CD4-positive, CD25-positive, alpha-beta regulatory T cell (primary cell): ENCODE data around the gene ADAMTS10. TPM values are rescaled to one million over a fixed set of nuclear protein-coding genes. Genes with fewer than 3 reads are reported as not detected.
A peak's percentile ranks its signal among the peaks of the same experiment; 100 is the strongest.
"Not testable (repeated sequence)": the region's sequence is repeated elsewhere in the genome, so short reads cannot be mapped to it uniquely, and the experiment has no call there.

Experiments used
- ATAC-seq, 2 donors: fragments of 150-1000 bp; cut with Tn5 transposase; one replicate each; pipeline ENCODE4 v1.10.0; 2021; ENCODE audit warnings: low read depth in 2 of 2, moderate number of reproducible peaks in 2 of 2, moderate library complexity in 1 of 2
- DNase-seq, 3 donors: peaks; one replicate each; pipeline versions ENCODE4 v3.0.0 to v3.0.0-alpha.2; 2012 to 2022; ENCODE audit warnings: mixed read lengths in 1 of 3
- H3K27ac ChIP-seq: one replicate; pipeline ENCODE4 v1.7.0; 2013; ENCODE audit warnings: mild to moderate bottlenecking, low read length; ENCODE audit not compliant: insufficient read depth, poor library complexity, severe bottlenecking
- H3K27me3 ChIP-seq: one replicate; pipeline ENCODE4 v1.7.0; 2013; ENCODE audit warnings: low read length; ENCODE audit not compliant: control insufficient read depth, insufficient read depth
- H3K36me3 ChIP-seq: one replicate; pipeline ENCODE4 v1.7.0; 2013; ENCODE audit warnings: mild to moderate bottlenecking, low read length, moderate library complexity; ENCODE audit not compliant: control insufficient read depth, insufficient read depth
- H3K4me1 ChIP-seq: 2 replicates; pipeline ENCODE4 v1.7.0; 2013; ENCODE audit warnings: mild to moderate bottlenecking, low read length; ENCODE audit not compliant: insufficient read depth, control insufficient read depth, poor library complexity, severe bottlenecking
- H3K4me3 ChIP-seq: one replicate; pipeline ENCODE4 v1.7.0; 2013; ENCODE audit warnings: low read depth, mild to moderate bottlenecking, low read length, moderate library complexity
- H3K9me3 ChIP-seq, 2 experiments: 1 replicate in 1 of 2; 2 replicates in 1 of 2; pipeline ENCODE4 v1.7.0; 2013; ENCODE audit warnings: low read length in 2 of 2, mild to moderate bottlenecking in 1 of 2, moderate library complexity in 1 of 2; ENCODE audit not compliant: control insufficient read depth in 2 of 2
- H3K27ac Mint-ChIP-seq, 3 donors: one replicate each; pipeline ENCODE4 v1.8.0; 2020 to 2022; ENCODE audit warnings: mild to moderate bottlenecking in 3 of 3, mixed read lengths in 3 of 3, moderate library complexity in 2 of 3
- H3K27me3 Mint-ChIP-seq: one replicate; pipeline ENCODE4 v1.8.0; 2022; ENCODE audit warnings: mild to moderate bottlenecking, mixed read lengths
- H3K36me3 Mint-ChIP-seq: one replicate; pipeline ENCODE4 v1.8.0; 2020; ENCODE audit warnings: mixed read lengths
- H3K4me1 Mint-ChIP-seq, 4 donors: one replicate each; pipeline ENCODE4 v1.8.0; 2020 to 2022; ENCODE audit warnings: mixed read lengths in 4 of 4, mild to moderate bottlenecking in 1 of 4
- H3K4me3 Mint-ChIP-seq, 4 donors: one replicate each; pipeline ENCODE4 v1.8.0; 2020 to 2022; ENCODE audit warnings: mild to moderate bottlenecking in 4 of 4, mixed read lengths in 4 of 4, moderate library complexity in 3 of 4
- H3K9me3 Mint-ChIP-seq, 7 donors: one replicate each; pipeline ENCODE4 v1.8.0; 2020 to 2022; ENCODE audit warnings: mixed read lengths in 7 of 7, mild to moderate bottlenecking in 3 of 7, moderate library complexity in 2 of 7
- polyA plus RNA-seq, 4 donors: library from polyadenylated mRNA; unstranded; fragments of 300-500 nt; fragmentation: Illumina TruSeq; gene quantifications; one replicate each; pipeline ENCODE4 v1.2.3, GENCODE V29; 2021
- total RNA-seq: library from RNA; stranded (reverse); gene quantifications from one replicate; pipeline ENCODE4 v1.2.3, GENCODE V29; 2022

Gene ADAMTS10
- total and polyA plus RNA-seq, 5 donors from 2014 or later = 0.42 to 17.9 (median 0.59) TPM

DNA sequence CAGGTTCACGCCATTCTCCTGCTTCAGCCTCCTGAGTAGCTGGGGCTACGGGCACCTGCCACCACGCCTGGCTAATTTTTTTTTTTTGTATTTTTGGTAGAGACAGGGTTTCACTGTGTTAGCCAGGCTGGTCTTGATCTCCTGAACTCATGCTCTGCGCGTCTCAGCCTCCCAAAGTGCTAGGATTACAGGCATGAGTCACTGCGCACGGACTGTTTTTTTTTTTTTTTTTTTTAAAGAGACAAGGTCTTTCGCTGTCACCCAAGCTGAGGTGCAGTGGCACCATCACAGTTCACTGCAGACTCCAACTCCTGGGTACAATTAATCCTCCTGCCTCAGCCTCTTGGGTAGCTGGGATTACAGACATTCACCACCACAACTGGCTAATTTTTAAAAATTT, 8.2 kb upstream of the ADAMTS10 start:
- peaks cover 0 to 2% (median 0%) of the 10 kb centered on the region in 7 donors for H3K9me3 Mint-ChIP-seq
- Histone ChIP-seq H3K4me3 (no peak overlapping the region), H3K27me3 (no peaks in the 10 kb centered on the region), H3K27ac (no peak overlapping the region), H3K9me3 (no peaks in the 10 kb centered on the region), H3K4me1 (no peaks in the 10 kb centered on the region), H3K36me3 (no peaks in the 10 kb centered on the region)
- no peak overlapping the region for H3K4me3 Mint-ChIP-seq
- DNase-seq (no peak), ATAC-seq (no peak)
- H3K4me1 Mint-ChIP-seq = peaks cover 0 to 11% (median 0%) of the 10 kb centered on the region in 4 donors
- H3K27me3 Mint-ChIP-seq = peaks cover 11% of the 10 kb centered on the region
- no peak overlapping the region for H3K27ac Mint-ChIP-seq
- H3K36me3 Mint-ChIP-seq = no peaks in the 10 kb centered on the region

- Mint-ChIP-seq H3K36me3 (no peaks in the 10 kb centered on the region), H3K4me3 (no peak overlapping the region), H3K27me3 (peaks cover 11% of the 10 kb centered on the region), H3K9me3 (peaks cover 0 to 2% (median 0%) of the 10 kb centered on the region in 7 donors), H3K27ac (peak overlapping the region in 1 of 3 donors; percentile 71), H3K4me1 (peaks cover 0 to 13% (median 0%) of the 10 kb centered on the region in 4 donors)
- ATAC-seq (no peak), DNase-seq (no peak)
- Histone ChIP-seq H3K36me3 (no peaks in the 10 kb centered on the region), H3K27me3 (no peaks in the 10 kb centered on the region), H3K4me3 (no peak overlapping the region), H3K4me1 (no peaks in the 10 kb centered on the region), H3K9me3 (no peaks in the 10 kb centered on the region), H3K27ac (no peak overlapping the region)
Observed at GRCh38 chr19:8617984-8618383, 7.5 kb upstream of the ADAMTS10 start.

DNA sequence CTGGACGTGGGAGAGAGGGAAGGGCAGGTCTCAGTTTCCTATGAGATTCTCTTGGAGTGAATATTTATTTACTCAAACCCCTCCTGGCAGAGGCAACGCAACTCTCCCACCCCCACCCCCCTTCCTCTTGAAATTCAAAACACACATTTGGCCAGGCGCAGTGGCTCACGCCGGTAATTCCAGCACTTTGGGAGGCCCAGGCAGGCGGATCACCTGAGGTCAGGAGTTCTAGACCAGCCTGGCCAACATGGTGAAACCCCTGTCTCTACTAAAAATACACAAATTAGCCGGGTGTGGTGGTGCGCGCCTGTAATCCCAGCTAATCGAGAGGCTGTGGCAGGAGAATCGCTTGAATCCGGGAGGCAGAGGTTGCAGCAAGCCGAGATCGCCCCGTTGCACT, 6.8 kb upstream of the ADAMTS10 start:
- H3K27ac Mint-ChIP-seq, H3K27me3 ChIP-seq, H3K36me3 Mint-ChIP-seq, H3K9me3 ChIP-seq, H3K9me3 Mint-ChIP-seq, H3K4me3 ChIP-seq, H3K36me3 ChIP-seq, H3K27ac ChIP-seq, ATAC-seq, H3K4me3 Mint-ChIP-seq, DNase-seq, H3K4me1 ChIP-seq: not testable (repeated sequence)
- Mint-ChIP-seq H3K27me3 (peaks cover 11% of the 10 kb centered on the region), H3K4me1 (peaks cover 0 to 18% (median 0%) of the 10 kb centered on the region in 4 donors)

DNA sequence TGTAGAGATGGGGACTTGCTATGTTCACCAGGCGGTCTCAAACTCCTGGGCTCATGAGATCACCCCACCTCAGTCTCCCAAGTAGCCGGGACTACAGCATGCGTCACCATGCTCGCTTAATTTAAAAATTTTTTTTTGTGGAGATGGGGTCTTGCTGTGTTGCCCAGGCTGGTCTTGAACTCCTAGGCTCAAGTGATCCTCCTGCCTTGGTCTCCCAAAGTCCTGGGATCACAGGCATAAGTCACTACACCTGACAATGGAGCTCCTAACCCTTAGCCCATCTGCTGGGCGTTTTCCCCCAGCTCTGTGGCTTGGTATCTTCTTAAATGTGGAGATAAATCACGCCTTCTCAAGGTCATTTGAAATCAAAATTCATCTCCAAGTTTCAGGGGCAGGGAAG, 6.3 kb upstream of the ADAMTS10 start:
- Histone ChIP-seq H3K27me3 (no peaks in the 10 kb centered on the region), H3K9me3 (no peaks in the 10 kb centered on the region), H3K4me3 (no peak overlapping the region), H3K4me1 (no peaks in the 10 kb centered on the region), H3K36me3 (no peaks in the 10 kb centered on the region), H3K27ac (no peak overlapping the region)
- no peak for ATAC-seq
- H3K4me1 Mint-ChIP-seq = peaks cover 0 to 22% (median 1%) of the 10 kb centered on the region in 4 donors
- H3K27me3 Mint-ChIP-seq = peaks cover 11% of the 10 kb centered on the region
- H3K27ac Mint-ChIP-seq = no peak overlapping the region
- H3K9me3 Mint-ChIP-seq = peaks cover 0 to 2% (median 0%) of the 10 kb centered on the region in 7 donors
- no peak for DNase-seq
- no peak overlapping the region for H3K4me3 Mint-ChIP-seq
- H3K36me3 Mint-ChIP-seq = no peaks in the 10 kb centered on the region

GRCh38 chr19:8615813-8616596, 5.5 kb upstream of the ADAMTS10 start:
- Histone ChIP-seq H3K4me1 (no peaks in the 10 kb centered on the region), H3K27ac (no peak overlapping the region), H3K36me3 (no peaks in the 10 kb centered on the region), H3K27me3 (no peaks in the 10 kb centered on the region), H3K4me3 (no peak overlapping the region), H3K9me3 (no peaks in the 10 kb centered on the region)
- DNase-seq (peak; percentile 14 to 52 (median 41)), ATAC-seq (peak in 1 of 2 donors; percentile 44)
- Mint-ChIP-seq H3K4me1 (peaks cover 0 to 29% (median 1%) of the 10 kb centered on the region in 4 donors), H3K36me3 (no peaks in the 10 kb centered on the region), H3K27ac (peak overlapping the region in 1 of 3 donors; percentile 88), H3K4me3 (peak overlapping the region in 1 of 4 donors; percentile 11), H3K9me3 (peaks cover 0 to 2% (median 0%) of the 10 kb centered on the region in 7 donors), H3K27me3 (peaks cover 11% of the 10 kb centered on the region)

- Histone ChIP-seq H3K9me3 (no peaks in the 10 kb centered on the region), H3K27me3 (peaks cover 2% of the 10 kb centered on the region), H3K36me3 (no peaks in the 10 kb centered on the region), H3K4me1 (peaks cover 6% of the 10 kb centered on the region), H3K27ac (no peak overlapping the region), H3K4me3 (no peak overlapping the region)
- DNase-seq (no peak), ATAC-seq (no peak)
- Mint-ChIP-seq H3K4me1 (peaks cover 0 to 32% (median 3%) of the 10 kb centered on the region in 4 donors), H3K36me3 (no peaks in the 10 kb centered on the region), H3K4me3 (peak overlapping the region in 2 of 4 donors; percentile 17 to 21), H3K27me3 (peaks cover 8% of the 10 kb centered on the region), H3K9me3 (peaks cover 0 to 2% (median 0%) of the 10 kb centered on the region in 7 donors), H3K27ac (no peak overlapping the region)
Observed at GRCh38 chr19:8615024-8615423, 4.5 kb upstream of the ADAMTS10 start.

- Mint-ChIP-seq H3K4me3 (no peak overlapping the region), H3K36me3 (no peaks in the 10 kb centered on the region), H3K27me3 (peaks cover 12% of the 10 kb centered on the region), H3K4me1 (peaks cover 0 to 37% (median 4%) of the 10 kb centered on the region in 4 donors), H3K9me3 (peaks cover 0 to 2% (median 0%) of the 10 kb centered on the region in 7 donors), H3K27ac (no peak overlapping the region)
- Histone ChIP-seq H3K27me3 (peaks cover 5% of the 10 kb centered on the region), H3K4me3 (no peak overlapping the region), H3K36me3 (no peaks in the 10 kb centered on the region), H3K27ac (no peak overlapping the region), H3K4me1 (peaks cover 11% of the 10 kb centered on the region), H3K9me3 (no peaks in the 10 kb centered on the region)
- DNase-seq (no peak), ATAC-seq (no peak)
Observed at GRCh38 chr19:8614455-8614854, 3.9 kb upstream of the ADAMTS10 start.

GRCh38 chr19:8612807-8613171, 2.3 kb upstream of the ADAMTS10 start:
- peaks cover 4% of the 10 kb centered on the region for H3K36me3 Mint-ChIP-seq
- no peak overlapping the region for H3K27ac ChIP-seq
- H3K4me1 ChIP-seq = peaks cover 18% of the 10 kb centered on the region
- no peak overlapping the region for H3K4me3 ChIP-seq
- no peak for ATAC-seq
- peaks cover 0 to 50% (median 9%) of the 10 kb centered on the region in 4 donors for H3K4me1 Mint-ChIP-seq
- H3K4me3 Mint-ChIP-seq = peak overlapping the region; percentile 28 to 79 (median 55)
- H3K27ac Mint-ChIP-seq = peak overlapping the region in 1 of 3 donors; percentile 82
- H3K36me3 ChIP-seq = no peaks in the 10 kb centered on the region
- H3K9me3 Mint-ChIP-seq = peaks cover 0 to 2% (median 0%) of the 10 kb centered on the region in 7 donors
- peaks cover 5% of the 10 kb centered on the region for H3K27me3 ChIP-seq
- no peak for DNase-seq
- peaks cover 24% of the 10 kb centered on the region for H3K27me3 Mint-ChIP-seq
- no peaks in the 10 kb centered on the region for H3K9me3 ChIP-seq
